T-cell (primary cell): Measurements from ENCODE around the gene RFC5. TPM values are rescaled to one million over a fixed set of nuclear protein-coding genes. Genes with fewer than 3 reads are reported as not detected.
A peak's percentile ranks its signal among the peaks of the same experiment; 100 is the strongest.

Source experiments
- ATAC-seq, 4 experiments: fragments of 200-7000 bp in 3 of 4; fragments of 150-1000 bp in 1 of 4; cut with Tn5 transposase; replicated peaks in 1 of 4; 1 replicate in 3 of 4; 2 replicates in 1 of 4; pipeline ENCODE4 v1.10.0; 2021; ENCODE audit warnings: moderate library complexity in 3 of 4, mild to moderate bottlenecking in 2 of 4, moderate number of reproducible peaks in 1 of 4
- CTCF ChIA-PET, 2 donors: fragments of 300-600 bp; sonication (Branson Sonifier 250); formaldehyde crosslinking; loops; one replicate each; lab custom pipeline; 2022; ENCODE audit warnings: antibody characterized with exemption in 2 of 2; lab: Charles Lee
- POLR2A ChIA-PET, 2 donors: fragments of 300-600 bp; sonication (Branson Sonifier 250); formaldehyde crosslinking; loops; one replicate each; lab custom pipeline; 2022; ENCODE audit warnings: antibody characterized with exemption in 2 of 2; lab: Charles Lee
- DNase-seq, 35 experiments: peaks; one replicate each; pipeline versions ENCODE4 v3.0.0 to v3.0.0-alpha.2; 2013 to 2023
- H3K27ac ChIP-seq: one replicate; pipeline ENCODE4 v1.5.1; 2013; ENCODE audit warnings: low read length
- H3K27me3 ChIP-seq, 2 experiments: replicated peaks in 1 of 2; 1 replicate in 1 of 2; 2 replicates in 1 of 2; pipeline versions ENCODE4 v1.6.1 to v1.7.0; 2013; ENCODE audit warnings: low read length in 1 of 2, mixed read lengths in 1 of 2; ENCODE audit not compliant: control insufficient read depth in 2 of 2, insufficient read depth in 2 of 2; ENCODE audit errors: extremely low read depth in 1 of 2
- H3K36me3 ChIP-seq, 2 donors: 1 replicate in 1 of 2; 2 replicates in 1 of 2; pipeline versions ENCODE4 v1.6.1 to v1.7.0; 2013; ENCODE audit warnings: low read length in 1 of 2; ENCODE audit not compliant: control insufficient read depth in 2 of 2, insufficient read depth in 1 of 2; ENCODE audit errors: extremely low read depth in 1 of 2
- H3K4me1 ChIP-seq, 2 experiments: 1 replicate in 1 of 2; 2 replicates in 1 of 2; pipeline versions ENCODE4 v1.6.1 to v1.7.0; 2013; ENCODE audit warnings: low read length in 2 of 2, mixed read lengths in 1 of 2; ENCODE audit not compliant: insufficient read depth in 2 of 2, control insufficient read depth in 1 of 2; ENCODE audit errors: extremely low read depth in 1 of 2
- H3K4me3 ChIP-seq, 2 donors: 1 replicate in 1 of 2; 2 replicates in 1 of 2; pipeline versions ENCODE4 v1.5.1 to v1.7.0; 2013; ENCODE audit warnings: mild to moderate bottlenecking in 2 of 2, low read length in 1 of 2, moderate library complexity in 1 of 2; ENCODE audit not compliant: control insufficient read depth in 1 of 2; ENCODE audit errors: extremely low read depth in 1 of 2
- H3K9me3 ChIP-seq: 2 replicates; pipeline ENCODE4 v1.7.0; 2013
- H3K27ac Mint-ChIP-seq, 2 donors: one replicate each; pipeline ENCODE4 v1.8.0; 2020 to 2021; ENCODE audit warnings: mild to moderate bottlenecking in 2 of 2, mixed read lengths in 2 of 2
- H3K27me3 Mint-ChIP-seq, 2 donors: one replicate each; pipeline ENCODE4 v1.8.0; 2021 to 2022; ENCODE audit warnings: mixed read lengths in 2 of 2
- H3K36me3 Mint-ChIP-seq: one replicate; pipeline ENCODE4 v1.8.0; 2021; ENCODE audit warnings: mixed read lengths
- H3K4me1 Mint-ChIP-seq, 3 donors: one replicate each; pipeline ENCODE4 v1.8.0; 2020 to 2022; ENCODE audit warnings: mixed read lengths in 3 of 3, mild to moderate bottlenecking in 1 of 3
- H3K4me3 Mint-ChIP-seq, 3 donors: one replicate each; pipeline ENCODE4 v1.8.0; 2020 to 2022; ENCODE audit warnings: mild to moderate bottlenecking in 3 of 3, mixed read lengths in 3 of 3, moderate library complexity in 3 of 3
- H3K9me3 Mint-ChIP-seq, 3 donors: one replicate each; pipeline ENCODE4 v1.8.0; 2020 to 2022; ENCODE audit warnings: mixed read lengths in 3 of 3
- WGBS: methylation state at CpG from one replicate; pipeline ENCODE4 v1.1.5; 2013; ENCODE audit warnings: missing lambda C conversion rate; ENCODE audit not compliant: insufficient coverage; 5-methylcytosine and 5-hydroxymethylcytosine counted together
- total RNA-seq, 35 experiments: library from RNA in 6 of 35; stranded (reverse) in 6 of 35; fragments of 120-200 nt in 1 of 35; gene quantifications; one replicate each; pipeline versions ENCODE4 v1.2.1 to v1.2.4 and lab custom pipeline; 2013 to 2026

The RFC5 gene
- total RNA-seq, 5 donors from 2014 or later (not counting 1 experiment from before 2014, with no cell fraction given) = 12.4 to 16.3 (median 13.5) TPM

DNA sequence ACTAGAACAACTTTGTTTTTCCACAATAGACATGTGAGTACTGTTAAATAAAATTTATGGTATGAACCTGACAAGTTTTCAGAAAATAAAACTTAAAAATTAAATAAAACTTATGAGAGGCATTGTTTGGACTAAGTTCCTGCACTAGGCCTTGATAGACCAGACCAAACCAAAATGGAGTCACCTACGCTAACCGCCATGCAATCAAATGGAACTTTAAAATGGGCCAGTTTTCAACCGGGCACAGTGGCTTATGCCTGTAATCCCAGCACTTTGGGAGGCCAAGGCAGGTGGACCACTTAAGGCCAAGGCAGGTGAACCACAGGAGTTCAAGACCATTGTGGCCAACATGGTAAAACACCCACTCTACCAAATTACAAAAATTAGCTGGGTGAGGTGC is 5.1 kb upstream of the RFC5 start:
- no peak for ATAC-seq
- 100% methylated on average over 3 of the region's 3 CpGs for WGBS

DNA sequence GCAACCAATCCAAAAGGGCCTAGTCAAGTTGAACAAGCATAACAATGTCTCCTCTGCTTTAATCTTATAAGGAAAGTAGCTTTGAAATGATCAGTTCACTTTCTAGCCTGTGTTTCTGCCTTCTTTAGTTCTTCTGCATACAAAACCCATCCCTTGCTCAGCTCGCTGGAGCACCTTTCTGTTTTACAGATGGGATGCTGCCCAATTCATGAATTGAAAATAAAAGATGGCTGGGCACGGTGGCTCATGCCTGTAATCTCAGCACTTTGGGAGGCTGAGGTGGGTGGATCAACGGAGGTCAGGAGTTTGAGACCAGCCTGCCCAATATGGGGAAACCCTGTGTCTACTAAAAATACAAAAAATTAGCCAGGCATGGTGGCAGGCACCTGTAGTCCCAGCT is 4.5 kb upstream of the RFC5 start:
- Histone ChIP-seq H3K27ac (no peak overlapping the region), H3K4me1 (peaks cover 0 to 7% of the 10 kb centered on the region in 2 experiments), H3K4me3 (no peak overlapping the region), H3K36me3 (no peaks in the 10 kb centered on the region), H3K9me3 (no peaks in the 10 kb centered on the region), H3K27me3 (no peaks in the 10 kb centered on the region)
- H3K9me3 Mint-ChIP-seq = no peaks in the 10 kb centered on the region
- POLR2A ChIA-PET = no interaction called here
- H3K4me3 Mint-ChIP-seq = no peak overlapping the region
- H3K4me1 Mint-ChIP-seq = peaks cover 7 to 10% (median 8%) of the 10 kb centered on the region in 3 donors
- WGBS = 100% methylated on average over 1 of the region's 3 CpGs
- no peak overlapping the region for H3K27ac Mint-ChIP-seq
- CTCF ChIA-PET = no interaction called here
- peaks cover 3 to 4% of the 10 kb centered on the region in 2 donors for H3K27me3 Mint-ChIP-seq
- ATAC-seq = no peak
- H3K36me3 Mint-ChIP-seq = no peaks in the 10 kb centered on the region
- no peak for DNase-seq

More for the DNA sequence above, 5.1 kb upstream of the RFC5 start:
- no peaks in the 10 kb centered on the region for H3K36me3 ChIP-seq
- peaks cover 0 to 5% of the 10 kb centered on the region in 2 experiments for H3K4me1 ChIP-seq
- H3K4me3 ChIP-seq = no peak overlapping the region
- POLR2A ChIA-PET = no interaction called here
- no peaks in the 10 kb centered on the region for H3K27me3 ChIP-seq
- H3K27ac ChIP-seq = no peak overlapping the region
- H3K9me3 Mint-ChIP-seq = no peaks in the 10 kb centered on the region
- no peak for DNase-seq
- H3K27me3 Mint-ChIP-seq = peaks cover 3 to 4% of the 10 kb centered on the region in 2 donors
- no peak overlapping the region for H3K27ac Mint-ChIP-seq
- CTCF ChIA-PET = no interaction called here
- H3K4me1 Mint-ChIP-seq = peaks cover 5 to 6% (median 6%) of the 10 kb centered on the region in 3 donors
- H3K4me3 Mint-ChIP-seq = no peak overlapping the region
- no peaks in the 10 kb centered on the region for H3K9me3 ChIP-seq
- H3K36me3 Mint-ChIP-seq = no peaks in the 10 kb centered on the region

DNA sequence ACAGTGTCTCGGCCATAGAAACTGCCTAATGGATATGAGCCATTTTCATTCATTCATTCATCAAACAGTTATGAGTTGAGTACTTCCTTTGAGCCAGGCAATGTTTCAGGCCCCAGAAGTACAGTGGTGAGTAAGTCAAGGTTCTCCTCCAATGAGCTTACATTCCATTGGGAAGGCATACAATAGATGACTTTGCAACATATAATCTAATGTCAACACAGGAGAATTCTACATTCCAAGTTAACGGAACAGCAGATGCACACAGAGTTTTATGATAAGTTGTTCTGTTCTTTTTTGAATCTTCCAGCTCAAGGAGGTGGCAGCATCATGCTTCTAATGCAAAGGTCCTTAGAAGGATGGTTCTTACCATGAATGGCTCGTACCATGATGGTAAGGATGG is 3.2 kb upstream of the RFC5 start:
- POLR2A ChIA-PET = no interaction called here
- no peak overlapping the region for H3K27ac Mint-ChIP-seq
- no peak for DNase-seq
- WGBS = 71% methylated on average over 1 of the region's 3 CpGs
- H3K27me3 ChIP-seq = no peaks in the 10 kb centered on the region
- H3K9me3 ChIP-seq = no peaks in the 10 kb centered on the region
- H3K4me1 ChIP-seq = peaks cover 3 to 14% of the 10 kb centered on the region in 2 experiments
- H3K36me3 Mint-ChIP-seq = no peaks in the 10 kb centered on the region
- peaks cover 0 to 3% of the 10 kb centered on the region in 2 donors for H3K27me3 Mint-ChIP-seq
- no peak overlapping the region for H3K4me3 Mint-ChIP-seq
- H3K4me3 ChIP-seq = no peak overlapping the region
- H3K4me1 Mint-ChIP-seq = peaks cover 18 to 22% (median 20%) of the 10 kb centered on the region in 3 donors
- no peaks in the 10 kb centered on the region for H3K36me3 ChIP-seq
- H3K27ac ChIP-seq = no peak overlapping the region
- H3K9me3 Mint-ChIP-seq = no peaks in the 10 kb centered on the region
- CTCF ChIA-PET = no interaction called here
- ATAC-seq = no peak

- H3K4me3 Mint-ChIP-seq = peak overlapping the region in 2 of 3 donors; percentile 87 to 92
- H3K27me3 ChIP-seq = no peaks in the 10 kb centered on the region
- H3K4me1 ChIP-seq = peaks cover 3 to 14% of the 10 kb centered on the region in 2 experiments
- no peak overlapping the region for H3K27ac Mint-ChIP-seq
- H3K9me3 ChIP-seq = no peaks in the 10 kb centered on the region
- no peak for DNase-seq
- peaks cover 0 to 12% of the 10 kb centered on the region in 2 donors for H3K36me3 ChIP-seq
- H3K36me3 Mint-ChIP-seq = peaks cover 13% of the 10 kb centered on the region
- H3K27me3 Mint-ChIP-seq = no peaks in the 10 kb centered on the region
- 71% methylated on average over 2 of the region's 2 CpGs for WGBS
- no peaks in the 10 kb centered on the region for H3K9me3 Mint-ChIP-seq
- H3K4me3 ChIP-seq = no peak overlapping the region
- CTCF ChIA-PET = no interaction called here
- no peak overlapping the region for H3K27ac ChIP-seq
- ATAC-seq = no peak
- POLR2A ChIA-PET = no interaction called here
- peaks cover 20 to 22% (median 20%) of the 10 kb centered on the region in 3 donors for H3K4me1 Mint-ChIP-seq
Measured at GRCh38 chr12:118015306-118015705, 1.2 kb upstream of the RFC5 start.

GRCh38 chr12:118015944-118016343 is 559 bp upstream of the RFC5 start:
- ChIA-PET POLR2A (interaction anchor here in 1 of 2 donors (0.7 kb wide), 1 partner anchor 47 kb away, joined by 7 read pairs; no protein-coding TSS in a partner anchor), CTCF (interaction anchor here (0.7 to 1.0 kb wide), 2 partner anchors 37 to 361 kb away, joined by 4 to 6 read pairs; no protein-coding TSS in a partner anchor)
- peak overlapping the region in 1 of 2 donors; percentile 22 for H3K27ac Mint-ChIP-seq
- Histone ChIP-seq H3K27ac (no peak overlapping the region), H3K4me3 (peak overlapping the region in 1 of 2 donors; percentile 72), H3K9me3 (no peaks in the 10 kb centered on the region), H3K27me3 (no peaks in the 10 kb centered on the region), H3K4me1 (peaks cover 3 to 14% of the 10 kb centered on the region in 2 experiments), H3K36me3 (peaks cover 0 to 19% of the 10 kb centered on the region in 2 donors)
- ATAC-seq (no peak), DNase-seq (no peak)
- H3K9me3 Mint-ChIP-seq = no peaks in the 10 kb centered on the region
- no peaks in the 10 kb centered on the region for H3K27me3 Mint-ChIP-seq
- H3K4me1 Mint-ChIP-seq = peaks cover 20 to 22% (median 20%) of the 10 kb centered on the region in 3 donors
- no CpG with 5 or more reads among the region's 9 CpGs for WGBS
- peaks cover 19% of the 10 kb centered on the region for H3K36me3 Mint-ChIP-seq
- H3K4me3 Mint-ChIP-seq = peak overlapping the region; percentile 83 to 92 (median 87)

- ChIA-PET POLR2A (interaction anchor here in 1 of 2 donors (0.6 kb wide), 1 partner anchor 26 kb away, joined by 3 read pairs; no protein-coding TSS in a partner anchor), CTCF (interaction anchor here in 1 of 2 donors (1.0 kb wide), 1 partner anchor 143 kb away, joined by 3 read pairs; no protein-coding TSS in a partner anchor)
- Histone ChIP-seq H3K4me1 (peaks cover 3 to 14% of the 10 kb centered on the region in 2 experiments), H3K27ac (no peak overlapping the region), H3K9me3 (no peaks in the 10 kb centered on the region), H3K36me3 (peaks cover 4 to 32% of the 10 kb centered on the region in 2 donors), H3K27me3 (no peaks in the 10 kb centered on the region), H3K4me3 (no peak overlapping the region)
- Mint-ChIP-seq H3K36me3 (peaks cover 29% of the 10 kb centered on the region), H3K4me1 (peaks cover 20 to 22% (median 20%) of the 10 kb centered on the region in 3 donors), H3K27ac (no peak overlapping the region), H3K27me3 (no peaks in the 10 kb centered on the region), H3K9me3 (no peaks in the 10 kb centered on the region), H3K4me3 (peak overlapping the region; percentile 72 to 92 (median 87))
- DNase-seq = no peak
- ATAC-seq = no peak
Measured at GRCh38 chr12:118017926-118018325, 1.4 kb downstream of the RFC5 start.
